SK-N-SH treated with all-trans-retinoic acid at 6 μM for 48 hours (cell line): ENCODE measurements around the gene NIPA2.

Experiments used
- ATAC-seq: fragments of 200-7000 bp; cut with Tn5 transposase; 3 replicates; pipeline ENCODE4 v1.9.1; 2020; ENCODE audit warnings: mild to moderate bottlenecking, moderate library complexity
- ARNTL ChIP-seq: fragments of 450-650 bp; formaldehyde crosslinking; IDR thresholded peaks from 2 replicates; pipeline ENCODE4 v1.5.0; 2020; ENCODE audit warnings: low read depth, mild to moderate bottlenecking, moderate library complexity, borderline replicate concordance
- BACH2 ChIP-seq: fragments of 250-450 bp; sonication (Bioruptor Pico); IDR thresholded peaks from 2 replicates; pipeline ENCODE4 v1.9.0; 2021; ENCODE audit warnings: mild to moderate bottlenecking, borderline replicate concordance
- ESRRG ChIP-seq: fragments of 250-450 bp; sonication (Bioruptor Pico); IDR thresholded peaks from 2 replicates; pipeline ENCODE4 v1.6.1; 2021; ENCODE audit warnings: mild to moderate bottlenecking
- GLIS3 ChIP-seq: fragments of 250-450 bp; sonication (Bioruptor Pico); IDR thresholded peaks from 2 replicates; pipeline ENCODE4 v1.5.0; 2020; ENCODE audit warnings: mild to moderate bottlenecking, moderate library complexity
- ISL1 ChIP-seq: fragments of 250-450 bp; sonication (Bioruptor Pico); IDR thresholded peaks from 2 replicates; pipeline ENCODE4 v2.1.2; 2022; ENCODE audit warnings: mild to moderate bottlenecking, moderate library complexity
- OSR1 ChIP-seq: fragments of 250-450 bp; sonication (Bioruptor Pico); IDR thresholded peaks from 2 replicates; pipeline ENCODE4 v1.8.0; 2022; ENCODE audit warnings: moderate library complexity, mild to moderate bottlenecking, inconsistent platforms
- PATZ1 ChIP-seq: fragments of 250-450 bp; sonication (Bioruptor Pico); IDR thresholded peaks from 2 replicates; pipeline ENCODE4 v1.8.0; 2020; ENCODE audit warnings: mild to moderate bottlenecking, moderate library complexity, borderline replicate concordance
- PPARA ChIP-seq: fragments of 250-450 bp; sonication (Bioruptor Pico); IDR thresholded peaks from 2 replicates; pipeline ENCODE4 v1.5.0; 2020; ENCODE audit warnings: mild to moderate bottlenecking, borderline replicate concordance
- RARB ChIP-seq: fragments of 250-450 bp; sonication (Bioruptor Pico); IDR thresholded peaks from 2 replicates; pipeline ENCODE4 v1.8.0; 2021; ENCODE audit warnings: mild to moderate bottlenecking, moderate library complexity
- SNAI2 ChIP-seq: fragments of 250-450 bp; sonication (Bioruptor Pico); IDR thresholded peaks from 2 replicates; pipeline ENCODE4 v1.5.0; 2020; ENCODE audit warnings: mild to moderate bottlenecking, moderate library complexity
- TCF4 ChIP-seq: fragments of 250-450 bp; sonication (Bioruptor Pico); IDR thresholded peaks from 2 replicates; pipeline ENCODE4 v1.8.0; 2021; ENCODE audit warnings: mild to moderate bottlenecking, moderate library complexity, borderline replicate concordance
- TOX ChIP-seq: fragments of 250-450 bp; sonication (Bioruptor Pico); IDR thresholded peaks from 2 replicates; pipeline ENCODE4 v1.8.0; 2021; ENCODE audit warnings: mild to moderate bottlenecking, moderate library complexity, borderline replicate concordance
- ZC3H10 ChIP-seq: fragments of 250-450 bp; sonication (Bioruptor Pico); IDR thresholded peaks from 2 replicates; pipeline ENCODE4 v1.5.1; 2021; ENCODE audit warnings: mild to moderate bottlenecking, moderate library complexity
- ZFP3 ChIP-seq: fragments of 250-450 bp; sonication (Bioruptor Pico); IDR thresholded peaks from 2 replicates; pipeline ENCODE4 v1.5.0; 2020; ENCODE audit warnings: mild to moderate bottlenecking, moderate library complexity
- ZNF565 ChIP-seq: fragments of 450-650 bp; formaldehyde crosslinking; conservative IDR thresholded peaks from 2 replicates; pipeline ENCODE4 v1.5.0; 2020; ENCODE audit warnings: low read depth, mild to moderate bottlenecking, moderate library complexity
- TF ChIP-seq, protein P1 (sequence below): fragments of 250-450 bp; sonication (Bioruptor Pico); IDR thresholded peaks from 2 replicates; pipeline ENCODE4 v1.5.1; 2021; ENCODE audit warnings: mild to moderate bottlenecking, moderate library complexity
- TF ChIP-seq, protein P2 (sequence below): fragments of 250-450 bp; sonication (Bioruptor Pico); IDR thresholded peaks from 2 replicates; pipeline ENCODE4 v1.5.0; 2020; ENCODE audit warnings: mild to moderate bottlenecking, moderate library complexity
- TF ChIP-seq, protein P3 (sequence below): fragments of 250-450 bp; sonication (Bioruptor Pico); IDR thresholded peaks from 2 replicates; pipeline ENCODE4 v1.5.1; 2020; ENCODE audit warnings: low read depth, mild to moderate bottlenecking, moderate library complexity

The NIPA2 gene

DNA sequence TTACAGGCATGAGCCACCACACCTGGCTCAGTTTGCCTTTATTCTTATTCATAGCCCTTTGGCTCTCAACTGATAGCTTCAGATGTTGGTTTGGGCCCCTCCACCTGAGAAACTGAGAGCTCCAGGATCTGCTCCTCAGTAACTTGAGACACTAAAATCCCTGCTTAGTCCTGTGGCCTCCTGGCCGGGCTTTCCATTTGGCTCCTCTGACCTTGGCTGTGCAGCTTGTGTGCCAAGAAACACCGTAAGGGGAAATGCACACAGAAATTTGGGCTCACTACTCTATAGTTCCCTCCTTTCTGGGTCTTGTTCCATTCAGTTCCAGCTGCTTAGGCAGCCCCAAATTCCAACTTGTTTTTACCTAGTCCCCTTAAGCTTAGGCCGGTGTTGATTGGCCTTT lies 24.9 kb downstream of the NIPA2 start:
- ATAC-seq = no peak
- TF ChIP-seq ARNTL (no peak), ZFP3 (CRISPR knock-in tag) (no peak), ESRRG (CRISPR knock-in tag) (no peak), TCF4 (no peak)
- TF ChIP-seq, protein P1, sequence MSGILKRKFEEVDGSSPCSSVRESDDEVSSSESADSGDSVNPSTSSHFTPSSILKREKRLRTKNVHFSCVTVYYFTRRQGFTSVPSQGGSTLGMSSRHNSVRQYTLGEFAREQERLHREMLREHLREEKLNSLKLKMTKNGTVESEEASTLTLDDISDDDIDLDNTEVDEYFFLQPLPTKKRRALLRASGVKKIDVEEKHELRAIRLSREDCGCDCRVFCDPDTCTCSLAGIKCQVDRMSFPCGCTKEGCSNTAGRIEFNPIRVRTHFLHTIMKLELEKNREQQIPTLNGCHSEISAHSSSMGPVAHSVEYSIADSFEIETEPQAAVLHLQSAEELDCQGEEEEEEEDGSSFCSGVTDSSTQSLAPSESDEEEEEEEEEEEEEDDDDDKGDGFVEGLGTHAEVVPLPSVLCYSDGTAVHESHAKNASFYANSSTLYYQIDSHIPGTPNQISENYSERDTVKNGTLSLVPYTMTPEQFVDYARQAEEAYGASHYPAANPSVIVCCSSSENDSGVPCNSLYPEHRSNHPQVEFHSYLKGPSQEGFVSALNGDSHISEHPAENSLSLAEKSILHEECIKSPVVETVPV (CRISPR knock-in tag) = no peak
- TF ChIP-seq, protein P2, sequence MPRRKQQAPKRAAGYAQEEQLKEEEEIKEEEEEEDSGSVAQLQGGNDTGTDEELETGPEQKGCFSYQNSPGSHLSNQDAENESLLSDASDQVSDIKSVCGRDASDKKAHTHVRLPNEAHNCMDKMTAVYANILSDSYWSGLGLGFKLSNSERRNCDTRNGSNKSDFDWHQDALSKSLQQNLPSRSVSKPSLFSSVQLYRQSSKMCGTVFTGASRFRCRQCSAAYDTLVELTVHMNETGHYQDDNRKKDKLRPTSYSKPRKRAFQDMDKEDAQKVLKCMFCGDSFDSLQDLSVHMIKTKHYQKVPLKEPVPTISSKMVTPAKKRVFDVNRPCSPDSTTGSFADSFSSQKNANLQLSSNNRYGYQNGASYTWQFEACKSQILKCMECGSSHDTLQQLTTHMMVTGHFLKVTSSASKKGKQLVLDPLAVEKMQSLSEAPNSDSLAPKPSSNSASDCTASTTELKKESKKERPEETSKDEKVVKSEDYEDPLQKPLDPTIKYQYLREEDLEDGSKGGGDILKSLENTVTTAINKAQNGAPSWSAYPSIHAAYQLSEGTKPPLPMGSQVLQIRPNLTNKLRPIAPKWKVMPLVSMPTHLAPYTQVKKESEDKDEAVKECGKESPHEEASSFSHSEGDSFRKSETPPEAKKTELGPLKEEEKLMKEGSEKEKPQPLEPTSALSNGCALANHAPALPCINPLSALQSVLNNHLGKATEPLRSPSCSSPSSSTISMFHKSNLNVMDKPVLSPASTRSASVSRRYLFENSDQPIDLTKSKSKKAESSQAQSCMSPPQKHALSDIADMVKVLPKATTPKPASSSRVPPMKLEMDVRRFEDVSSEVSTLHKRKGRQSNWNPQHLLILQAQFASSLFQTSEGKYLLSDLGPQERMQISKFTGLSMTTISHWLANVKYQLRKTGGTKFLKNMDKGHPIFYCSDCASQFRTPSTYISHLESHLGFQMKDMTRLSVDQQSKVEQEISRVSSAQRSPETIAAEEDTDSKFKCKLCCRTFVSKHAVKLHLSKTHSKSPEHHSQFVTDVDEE (CRISPR knock-in tag) = no peak

- no peak for ATAC-seq
- TF ChIP-seq ARNTL = no peak
- no peak for TF ChIP-seq SNAI2 (CRISPR knock-in tag)
- no peak for TF ChIP-seq ZNF565 (CRISPR knock-in tag)
- TF ChIP-seq OSR1 (CRISPR knock-in tag) = no peak
- TF ChIP-seq ISL1 = no peak
- TF ChIP-seq GLIS3 = no peak
- TF ChIP-seq RARB (CRISPR knock-in tag) = no peak
- no peak for TF ChIP-seq PATZ1 (CRISPR knock-in tag)
- TF ChIP-seq TCF4 = no peak
- TF ChIP-seq TOX = no peak
- no peak for TF ChIP-seq ZFP3 (CRISPR knock-in tag)
- TF ChIP-seq BACH2 = no peak
These were observed 27.6 kb downstream of the NIPA2 start for GRCh38 chr15:22866079-22866478.

DNA sequence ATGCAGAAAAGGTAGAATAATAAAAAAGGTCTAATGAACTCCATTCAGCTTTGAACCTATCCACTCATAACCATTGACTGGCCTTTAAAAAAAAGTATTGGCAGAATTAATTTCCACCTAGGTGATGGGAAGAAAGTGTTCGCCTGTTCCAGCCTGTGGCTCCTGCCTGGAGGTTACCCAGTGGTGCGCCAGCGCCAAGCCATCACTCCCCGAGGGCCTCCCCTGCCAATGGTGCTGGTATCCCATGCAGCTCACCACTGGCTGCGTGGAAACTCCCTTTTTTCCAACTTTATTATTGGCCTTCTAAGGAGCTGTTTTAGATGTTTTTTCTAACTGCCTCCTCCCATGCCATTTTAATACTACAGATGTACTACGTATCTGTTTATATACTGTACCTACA lies 29.4 kb downstream of the NIPA2 start:
- TF ChIP-seq SNAI2 (CRISPR knock-in tag) (no peak), ZC3H10 (no peak), GLIS3 (no peak), RARB (CRISPR knock-in tag) (no peak), PPARA (CRISPR knock-in tag) (no peak), PATZ1 (CRISPR knock-in tag) (no peak)
- TF ChIP-seq, protein P3, sequence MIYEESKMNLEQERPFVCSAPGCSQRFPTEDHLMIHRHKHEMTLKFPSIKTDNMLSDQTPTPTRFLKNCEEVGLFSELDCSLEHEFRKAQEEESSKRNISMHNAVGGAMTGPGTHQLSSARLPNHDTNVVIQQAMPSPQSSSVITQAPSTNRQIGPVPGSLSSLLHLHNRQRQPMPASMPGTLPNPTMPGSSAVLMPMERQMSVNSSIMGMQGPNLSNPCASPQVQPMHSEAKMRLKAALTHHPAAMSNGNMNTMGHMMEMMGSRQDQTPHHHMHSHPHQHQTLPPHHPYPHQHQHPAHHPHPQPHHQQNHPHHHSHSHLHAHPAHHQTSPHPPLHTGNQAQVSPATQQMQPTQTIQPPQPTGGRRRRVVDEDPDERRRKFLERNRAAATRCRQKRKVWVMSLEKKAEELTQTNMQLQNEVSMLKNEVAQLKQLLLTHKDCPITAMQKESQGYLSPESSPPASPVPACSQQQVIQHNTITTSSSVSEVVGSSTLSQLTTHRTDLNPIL (CRISPR knock-in tag) = no peak
- TF ChIP-seq, protein P2 (CRISPR knock-in tag) = no peak
- TF ChIP-seq, protein P1 (CRISPR knock-in tag) = no peak
- no peak for ATAC-seq
